ENCODE measurements around the gene PROCA1. TPM values are rescaled to one million over a fixed set of nuclear protein-coding genes. Genes with fewer than 3 reads are reported as not detected.

PROCA1 gene
- total RNA-seq, 1 experiment from 2014 or later: 2.7 TPM

- H3K9me3 ChIP-seq (ENCODE audit: low read length): no peaks in the 10 kb centered on the region
- no peak overlapping the region for H2AFZ ChIP-seq (ENCODE audit: low read length)
- peaks cover 16% of the 10 kb centered on the region for H3K36me3 ChIP-seq (ENCODE audit: insufficient read depth, low read length)
- no peak overlapping the region for H3K4me3 ChIP-seq (ENCODE audit: low read length)
- peaks cover 21% of the 10 kb centered on the region for H3K79me2 ChIP-seq (ENCODE audit: low read length)
- no peaks in the 10 kb centered on the region for H3K27me3 ChIP-seq (ENCODE audit: low read length)
- H4K20me1 ChIP-seq (ENCODE audit: insufficient read depth, low read depth, low read length): peaks cover 13% of the 10 kb centered on the region; the same call in 1 of the 2 replicates
- no peak for DNase-seq
- H3K27ac ChIP-seq (ENCODE audit: low read length): no peak overlapping the region
- no peak overlapping the region for H3K4me2 ChIP-seq (ENCODE audit: low read depth, low read length, poor library complexity, severe bottlenecking)
- H3K9ac ChIP-seq (ENCODE audit: low read length): no peak overlapping the region
- peaks cover 22% of the 10 kb centered on the region for H3K4me1 ChIP-seq (ENCODE audit: low read length)
- no peaks in the 10 kb centered on the region for H3K9me2 ChIP-seq (replicated peaks; ENCODE audit: insufficient read depth, low read length)
Measured at GRCh38 chr17:28716740-28717577, 5.3 kb upstream of the PROCA1 start.

- Histone ChIP-seq H3K9ac (ENCODE audit: low read length) (no peak overlapping the region), H2AFZ (ENCODE audit: low read length) (no peak overlapping the region), H3K27ac (ENCODE audit: low read length) (no peak overlapping the region), H3K4me3 (ENCODE audit: low read length) (no peak overlapping the region), H3K4me2 (ENCODE audit: low read depth, low read length, poor library complexity, severe bottlenecking) (no peak overlapping the region), H3K27me3 (ENCODE audit: low read length) (no peaks in the 10 kb centered on the region), H3K4me1 (ENCODE audit: low read length) (peaks cover 26% of the 10 kb centered on the region), H3K79me2 (ENCODE audit: low read length) (peaks cover 4% of the 10 kb centered on the region), H3K9me3 (ENCODE audit: low read length) (no peaks in the 10 kb centered on the region), H3K36me3 (ENCODE audit: insufficient read depth, low read length) (peaks cover 1% of the 10 kb centered on the region; the same call in 1 of the 2 replicates), H3K9me2 (replicated peaks; ENCODE audit: insufficient read depth, low read length) (no peaks in the 10 kb centered on the region), H4K20me1 (ENCODE audit: insufficient read depth, low read depth, low read length) (no peaks in the 10 kb centered on the region; the same call in 1 of the 2 replicates)
- DNase-seq: no peak
Measured at GRCh38 chr17:28715217-28715616, 3.5 kb upstream of the PROCA1 start.

GRCh38 chr17:28714281-28714680 is 2.6 kb upstream of the PROCA1 start:
- no peak overlapping the region for H3K4me3 ChIP-seq (ENCODE audit: low read length)
- H3K36me3 ChIP-seq (ENCODE audit: insufficient read depth, low read length): no peaks in the 10 kb centered on the region
- no peaks in the 10 kb centered on the region for H3K9me2 ChIP-seq (replicated peaks; ENCODE audit: insufficient read depth, low read length)
- no peaks in the 10 kb centered on the region for H3K9me3 ChIP-seq (ENCODE audit: low read length)
- no peaks in the 10 kb centered on the region for H3K27me3 ChIP-seq (ENCODE audit: low read length)
- H3K4me1 ChIP-seq (ENCODE audit: low read length): peaks cover 30% of the 10 kb centered on the region
- no peaks in the 10 kb centered on the region for H3K79me2 ChIP-seq (ENCODE audit: low read length)
- H3K4me2 ChIP-seq (ENCODE audit: low read depth, low read length, poor library complexity, severe bottlenecking): no peak overlapping the region
- H2AFZ ChIP-seq (ENCODE audit: low read length): no peak overlapping the region
- H3K27ac ChIP-seq (ENCODE audit: low read length): no peak overlapping the region
- no peaks in the 10 kb centered on the region for H4K20me1 ChIP-seq (ENCODE audit: insufficient read depth, low read depth, low read length)
- H3K9ac ChIP-seq (ENCODE audit: low read length): no peak overlapping the region
- no peak for DNase-seq

- Histone ChIP-seq H3K4me1 (ENCODE audit: low read length) (peaks cover 26% of the 10 kb centered on the region), H3K9ac (ENCODE audit: low read length) (peak overlapping the region; percentile 92), H2AFZ (ENCODE audit: low read length) (peak overlapping the region; percentile 54)
Measured at GRCh38 chr17:28712705-28713415, 1.2 kb upstream of the PROCA1 start.

GRCh38 chr17:28712032-28712704 is 480 bp upstream of the PROCA1 start:
- Histone ChIP-seq H3K4me2 (ENCODE audit: low read depth, low read length, poor library complexity, severe bottlenecking) (peak overlapping the region; percentile 97), H3K27me3 (ENCODE audit: low read length) (no peaks in the 10 kb centered on the region), H3K9ac (ENCODE audit: low read length) (peak overlapping the region; percentile 92), H3K27ac (ENCODE audit: low read length) (peak overlapping the region; percentile 83), H4K20me1 (ENCODE audit: insufficient read depth, low read depth, low read length) (no peaks in the 10 kb centered on the region), H2AFZ (ENCODE audit: low read length) (peak overlapping the region; percentile 54), H3K9me2 (replicated peaks; ENCODE audit: insufficient read depth, low read length) (no peaks in the 10 kb centered on the region), H3K36me3 (ENCODE audit: insufficient read depth, low read length) (no peaks in the 10 kb centered on the region), H3K4me3 (ENCODE audit: low read length) (peak overlapping the region; percentile 73), H3K9me3 (ENCODE audit: low read length) (no peaks in the 10 kb centered on the region), H3K4me1 (ENCODE audit: low read length) (peaks cover 26% of the 10 kb centered on the region), H3K79me2 (ENCODE audit: low read length) (no peaks in the 10 kb centered on the region)
- peak; percentile 90 for DNase-seq

More at GRCh38 chr17:28712705-28713415, 1.2 kb upstream of the PROCA1 start:
- no peaks in the 10 kb centered on the region for H3K27me3 ChIP-seq (ENCODE audit: low read length)
- H3K4me3 ChIP-seq (ENCODE audit: low read length): no peak overlapping the region; the same call in 1 of the 2 replicates
- H3K9me3 ChIP-seq (ENCODE audit: low read length): no peaks in the 10 kb centered on the region
- H3K27ac ChIP-seq (ENCODE audit: low read length): no peak overlapping the region
- H3K36me3 ChIP-seq (ENCODE audit: insufficient read depth, low read length): no peaks in the 10 kb centered on the region
- peak overlapping the region; percentile 97 for H3K4me2 ChIP-seq (ENCODE audit: low read depth, low read length, poor library complexity, severe bottlenecking)
- H3K9me2 ChIP-seq (replicated peaks; ENCODE audit: insufficient read depth, low read length): no peaks in the 10 kb centered on the region
- no peak for DNase-seq
- H3K79me2 ChIP-seq (ENCODE audit: low read length): no peaks in the 10 kb centered on the region
- no peaks in the 10 kb centered on the region for H4K20me1 ChIP-seq (ENCODE audit: insufficient read depth, low read depth, low read length)

GRCh38 chr17:28710861-28711722 is 596 bp downstream of the PROCA1 start:
- H4K20me1 ChIP-seq (ENCODE audit: insufficient read depth, low read depth, low read length): no peaks in the 10 kb centered on the region
- peak overlapping the region; percentile 97 for H3K4me2 ChIP-seq (ENCODE audit: low read depth, low read length, poor library complexity, severe bottlenecking)
- peak overlapping the region; percentile 54; the same call in 1 of the 2 replicates for H2AFZ ChIP-seq (ENCODE audit: low read length)
- H3K9ac ChIP-seq (ENCODE audit: low read length): peak overlapping the region; percentile 92
- no peaks in the 10 kb centered on the region for H3K36me3 ChIP-seq (ENCODE audit: insufficient read depth, low read length)
- no peaks in the 10 kb centered on the region for H3K9me2 ChIP-seq (replicated peaks; ENCODE audit: insufficient read depth, low read length)
- peak; percentile 96 for DNase-seq
- peaks cover 26% of the 10 kb centered on the region for H3K4me1 ChIP-seq (ENCODE audit: low read length)
- H3K79me2 ChIP-seq (ENCODE audit: low read length): no peaks in the 10 kb centered on the region
- H3K4me3 ChIP-seq (ENCODE audit: low read length): peak overlapping the region; percentile 73
- H3K27ac ChIP-seq (ENCODE audit: low read length): peak overlapping the region; percentile 83
- no peaks in the 10 kb centered on the region for H3K27me3 ChIP-seq (ENCODE audit: low read length)
- no peaks in the 10 kb centered on the region for H3K9me3 ChIP-seq (ENCODE audit: low read length)

- H3K9me3 ChIP-seq (ENCODE audit: low read length): no peaks in the 10 kb centered on the region
- no peak for DNase-seq
Measured at GRCh38 chr17:28707339-28707720, 4.4 kb downstream of the PROCA1 start.

More at GRCh38 chr17:28707339-28707720, 4.4 kb downstream of the PROCA1 start:
- no peaks in the 10 kb centered on the region for H4K20me1 ChIP-seq (ENCODE audit: insufficient read depth, low read depth, low read length)
- H3K27ac ChIP-seq (ENCODE audit: low read length): no peak overlapping the region
- no peaks in the 10 kb centered on the region; the same call in 1 of the 2 replicates for H3K36me3 ChIP-seq (ENCODE audit: insufficient read depth, low read length)
- no peak overlapping the region for H3K4me2 ChIP-seq (ENCODE audit: low read depth, low read length, poor library complexity, severe bottlenecking)
- no peak overlapping the region for H3K9ac ChIP-seq (ENCODE audit: low read length)
- no peaks in the 10 kb centered on the region for H3K9me2 ChIP-seq (replicated peaks; ENCODE audit: insufficient read depth, low read length)
- H3K4me3 ChIP-seq (ENCODE audit: low read length): no peak overlapping the region
- peaks cover 21% of the 10 kb centered on the region for H3K4me1 ChIP-seq (ENCODE audit: low read length)
- no peaks in the 10 kb centered on the region for H3K79me2 ChIP-seq (ENCODE audit: low read length)
- no peak overlapping the region for H2AFZ ChIP-seq (ENCODE audit: low read length)
- H3K27me3 ChIP-seq (ENCODE audit: low read length): no peaks in the 10 kb centered on the region
